Measurements from ENCODE around the gene IQSEC3.

The IQSEC3 gene

GRCh38 chr12:188910-189621 is 122.5 kb downstream of the IQSEC3 start (continued):
- TF ChIP-seq PBX3 (CRISPR knock-in tag; IDR thresholded peaks at IDR 0.05) (no peak), ZNF214 (tag by site-specific recombination; IDR thresholded peaks at IDR 0.05; ENCODE audit: borderline replicate concordance) (no peak), ZNF558 (tag by site-specific recombination; IDR thresholded peaks at IDR 0.05) (no peak), TRIM28 (IDR thresholded peaks at IDR 0.05; ENCODE audit: borderline replicate concordance, low read length) (no peak), ZBTB10 (tag by site-specific recombination; IDR thresholded peaks at IDR 0.05) (no peak), REST (tag by site-specific recombination; IDR thresholded peaks at IDR 0.05) (no peak), PATZ1 (tag by site-specific recombination; IDR thresholded peaks at IDR 0.05) (0 out of 2 replicates have a peak, but pooled peaks have one; percentile 43), KLF16 (tag by site-specific recombination; IDR thresholded peaks at IDR 0.05) (no peak), ZNF148 (tag by site-specific recombination; IDR thresholded peaks at IDR 0.05; ENCODE audit: borderline replicate concordance) (no peak), ZNF645 (tag by site-specific recombination; IDR thresholded peaks at IDR 0.05) (no peak), ZBTB1 (tag by site-specific recombination; IDR thresholded peaks at IDR 0.05) (no peak), PRDM6 (tag by site-specific recombination; IDR thresholded peaks at IDR 0.05) (no peak), ZNF704 (tag by site-specific recombination; IDR thresholded peaks at IDR 0.05) (no peak), ZNF449 (tag by site-specific recombination; IDR thresholded peaks at IDR 0.05) (no peak), ZBTB26 (tag by site-specific recombination; optimal IDR thresholded peaks at IDR 0.05) (peak; percentile 66), ZNF792 (tag by site-specific recombination; IDR thresholded peaks at IDR 0.05) (no peak), GLIS2 (tag by site-specific recombination; IDR thresholded peaks at IDR 0.05) (peak; percentile 59; the same call in 1 of the 2 replicates), IKZF3 (tag by site-specific recombination; IDR thresholded peaks at IDR 0.05) (peak; percentile 31; the same call in 1 of the 2 replicates)
